HG03280 (cell line): Measurements from ENCODE around the gene ANKRD29.
"Not testable (repeated sequence)": the region's sequence is repeated elsewhere in the genome, so short reads cannot be mapped to it uniquely, and the experiment has no call there.

Source experiments
- ATAC-seq: cut with Tn5 transposase; IDR thresholded peaks from one replicate; pipeline ENCODE4 v1.9.1; 2021; ENCODE audit warnings: mild to moderate bottlenecking, moderate library complexity; ENCODE audit not compliant: unreplicated experiment

ANKRD29 gene

DNA sequence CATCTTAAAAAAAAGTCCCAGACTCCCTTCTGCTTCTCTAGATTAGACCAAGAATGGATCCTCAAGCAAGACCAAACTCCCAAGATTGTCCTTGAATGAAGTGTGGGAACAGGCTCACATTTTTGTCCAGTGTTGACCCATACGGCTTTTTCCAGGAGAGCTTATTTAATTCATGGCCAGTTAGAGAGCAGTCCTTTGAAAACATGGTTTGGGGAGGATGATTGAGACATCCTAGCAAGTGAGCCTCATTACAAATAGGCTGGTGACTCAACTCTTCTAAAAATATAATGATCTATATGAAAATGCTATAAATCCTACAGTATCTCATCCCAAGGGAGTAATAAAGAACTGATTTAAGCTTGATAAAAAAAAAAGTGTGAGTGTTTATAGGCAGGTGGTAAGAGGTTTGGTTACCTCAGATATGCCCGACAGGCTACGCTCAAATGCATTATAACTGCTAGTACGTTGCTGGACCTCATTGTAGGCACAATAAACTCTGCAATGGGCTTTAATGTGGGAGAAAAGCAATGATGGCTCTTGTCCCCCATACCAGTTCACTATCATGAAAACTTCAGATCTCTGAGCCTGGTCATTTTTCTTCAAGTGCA is 17.0 kb downstream of the ANKRD29 start:
- ATAC-seq: no peak

DNA sequence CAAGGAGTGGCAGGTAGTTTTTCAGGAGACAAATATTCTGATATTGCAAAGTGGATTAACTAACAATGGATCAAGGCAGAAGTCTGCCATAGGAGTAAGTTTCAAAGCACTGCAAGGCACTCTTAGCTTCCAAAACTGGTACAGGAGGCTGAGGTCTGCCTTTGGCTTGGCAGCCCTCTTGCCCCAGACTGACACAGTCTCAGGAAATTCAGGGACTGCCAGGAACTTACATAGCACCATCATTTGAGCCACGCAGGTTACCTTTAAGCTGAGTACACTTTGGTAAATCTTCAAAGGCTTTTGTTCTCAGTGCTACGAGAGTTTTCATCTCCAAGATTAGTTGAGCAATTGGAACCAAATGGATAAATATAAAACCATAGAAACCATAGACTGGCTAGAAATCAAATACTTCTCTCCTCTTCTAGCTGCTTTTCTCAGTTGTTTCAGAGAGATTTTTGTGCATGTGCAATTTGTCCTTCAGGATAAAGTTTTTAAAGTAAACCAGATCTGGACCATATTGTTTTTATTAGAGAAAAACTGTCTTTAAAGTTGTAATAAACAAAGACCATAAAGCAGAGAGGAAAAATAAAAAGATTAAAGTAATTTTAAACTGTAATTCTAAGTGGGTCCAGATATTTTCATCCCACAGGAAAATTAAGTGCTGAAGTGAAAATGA is 18.8 kb downstream of the ANKRD29 start:
- ATAC-seq: no peak

DNA sequence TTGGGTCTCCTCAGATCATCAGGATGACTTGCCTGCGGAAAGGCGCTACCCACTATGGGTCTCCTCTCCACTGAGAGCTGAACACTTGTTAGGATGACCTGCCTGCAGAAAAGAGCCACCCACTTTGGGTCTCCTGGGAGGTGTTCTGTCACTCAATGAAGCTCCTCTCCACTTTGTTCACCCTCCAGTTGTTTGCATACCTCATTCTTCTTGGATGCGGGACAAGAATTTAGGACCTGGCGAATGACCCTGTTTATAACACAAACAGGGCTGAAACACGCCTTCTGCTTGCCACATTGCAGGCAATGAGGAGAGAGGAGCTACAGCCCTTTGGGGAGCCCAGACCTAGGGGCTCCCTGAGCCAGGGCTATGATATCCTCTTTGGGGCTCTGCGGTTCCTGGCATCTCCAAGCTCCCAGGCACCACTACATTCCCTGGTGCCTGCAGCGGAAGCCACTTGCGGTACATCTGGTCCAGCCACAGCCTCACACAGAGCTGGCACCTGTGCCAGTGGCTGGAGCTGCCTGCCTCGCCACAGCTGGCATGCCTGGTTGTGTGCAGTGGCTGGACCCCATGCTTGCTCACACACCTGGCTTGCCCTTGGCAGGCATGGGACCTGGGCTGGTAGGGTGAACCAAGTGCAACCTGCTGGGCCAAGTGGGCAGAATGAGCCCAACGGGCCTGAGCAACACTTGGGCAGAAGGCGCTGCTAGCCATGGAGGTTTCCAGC is 20.6 kb downstream of the ANKRD29 start:
- no peak for ATAC-seq

DNA sequence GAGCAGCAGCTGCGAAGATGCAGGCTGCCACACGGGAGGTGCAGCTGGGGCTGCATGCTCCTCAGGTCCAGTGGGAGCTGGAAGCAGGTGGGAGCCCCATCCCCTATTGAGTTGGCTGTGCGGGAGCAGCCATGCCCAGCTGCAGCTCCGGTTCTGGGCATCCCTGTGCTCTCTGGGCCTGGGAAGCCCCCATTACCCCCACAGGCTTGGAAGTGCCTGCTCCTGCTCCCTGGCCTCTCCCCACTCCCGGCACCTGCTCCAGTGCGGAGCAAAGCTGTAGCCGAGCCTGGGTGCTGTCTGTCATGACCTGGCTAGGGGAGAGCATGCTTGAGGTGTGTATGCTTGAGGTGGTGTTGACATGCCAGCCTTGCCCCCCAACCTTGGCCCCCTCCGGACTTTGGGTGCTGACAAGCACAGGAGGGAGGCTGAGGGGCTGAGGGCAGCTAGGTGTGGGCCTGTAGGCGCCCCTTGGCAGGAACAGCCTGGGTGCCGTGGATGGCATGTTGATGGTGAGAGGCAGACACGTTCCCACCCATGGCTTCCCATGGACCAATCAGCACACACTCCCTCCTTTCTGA is 21.5 kb downstream of the ANKRD29 start:
- ATAC-seq: no peak

DNA sequence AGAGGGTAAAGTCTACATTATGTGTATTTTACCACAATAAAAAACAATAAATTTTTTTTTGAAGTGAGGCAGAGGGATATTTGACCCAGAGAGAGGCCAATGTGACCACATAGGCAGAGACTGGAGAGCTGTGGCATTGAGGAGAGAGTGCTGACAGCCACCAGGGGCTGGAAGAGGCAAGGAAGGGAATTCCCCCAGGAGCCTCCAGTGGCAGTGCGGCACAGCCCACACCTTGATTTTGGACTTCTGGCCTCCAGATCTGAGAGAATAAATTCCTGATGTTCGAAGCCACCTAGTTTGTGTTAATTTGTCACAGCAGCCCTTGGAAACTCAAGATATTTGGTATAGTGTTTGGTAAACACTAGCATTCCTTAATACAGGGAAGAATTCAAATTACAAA is 22.7 kb downstream of the ANKRD29 start:
- ATAC-seq: no peak

DNA sequence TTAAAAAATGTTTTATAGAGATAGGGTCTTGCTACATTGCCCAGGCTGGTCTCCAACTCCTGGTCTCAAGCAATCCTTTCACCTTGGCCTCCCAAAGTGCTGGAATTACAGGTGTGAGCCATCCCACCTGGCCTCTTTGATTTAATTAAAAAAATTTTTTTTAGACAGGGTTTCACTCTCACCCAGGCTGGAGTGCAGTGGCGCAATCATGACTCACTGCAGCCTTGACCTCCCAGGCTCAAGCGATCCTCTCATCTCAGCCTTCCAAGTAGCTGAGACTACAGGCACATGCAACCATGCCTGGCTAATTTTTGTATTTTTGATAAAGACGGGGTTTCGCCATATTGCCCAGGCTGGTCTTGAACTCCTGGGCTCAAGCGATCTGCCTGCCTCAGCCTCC is 26.3 kb downstream of the ANKRD29 start:
- not testable (repeated sequence) for ATAC-seq

DNA sequence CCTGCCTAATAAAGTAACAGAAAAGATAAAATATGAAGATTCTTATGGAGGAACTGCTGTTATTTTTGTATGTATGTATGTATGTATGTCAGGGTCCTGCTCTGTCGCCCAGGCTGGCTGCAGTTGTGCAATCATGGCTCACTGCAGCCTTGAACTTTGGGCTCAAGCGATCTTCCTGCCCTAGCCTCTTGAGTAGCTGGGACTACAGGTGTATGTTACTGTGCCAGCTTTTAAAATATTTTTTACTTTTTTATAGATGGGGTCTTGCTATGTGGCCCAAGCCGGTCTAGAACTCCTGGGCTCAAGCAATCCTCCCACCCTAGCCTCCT is 26.7 kb downstream of the ANKRD29 start:
- ATAC-seq: no peak

DNA sequence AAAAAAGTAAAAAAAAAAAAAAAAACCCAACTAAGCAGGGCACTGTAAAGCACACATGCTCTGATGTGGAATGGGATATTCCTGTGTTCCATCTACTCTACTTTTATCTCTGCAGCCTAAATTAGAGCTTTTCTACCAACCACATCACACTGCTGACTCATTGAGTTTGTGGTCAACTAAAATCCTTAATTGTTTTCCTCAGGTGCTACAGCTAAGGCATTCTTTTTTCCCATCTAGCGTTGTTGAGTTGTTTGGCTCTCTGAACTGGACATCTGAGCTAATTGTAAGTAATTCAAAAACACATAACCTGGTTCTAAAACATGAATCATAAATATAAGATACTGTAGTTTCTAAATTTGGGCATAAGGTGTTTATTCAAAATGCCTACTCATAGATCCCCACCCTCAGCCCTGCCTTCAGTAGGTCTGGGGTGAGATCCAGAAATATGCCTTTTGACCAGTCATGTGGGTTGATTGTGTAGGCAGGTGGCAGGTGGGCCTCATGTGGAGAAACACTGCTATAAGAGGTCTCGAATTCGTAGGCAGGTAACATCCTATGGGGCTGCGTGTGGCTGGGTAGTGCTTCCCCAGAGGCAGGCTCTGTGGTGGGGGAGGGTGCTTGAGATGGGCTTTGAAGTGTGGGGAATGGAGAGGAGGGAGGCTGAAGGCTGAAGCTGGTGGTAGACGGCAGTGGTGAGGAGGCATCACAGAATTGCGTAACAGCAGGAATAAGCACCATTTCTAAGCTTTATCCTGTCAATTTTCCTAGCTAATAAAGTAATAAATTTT is 27.2 kb downstream of the ANKRD29 start:
- ATAC-seq: no peak

DNA sequence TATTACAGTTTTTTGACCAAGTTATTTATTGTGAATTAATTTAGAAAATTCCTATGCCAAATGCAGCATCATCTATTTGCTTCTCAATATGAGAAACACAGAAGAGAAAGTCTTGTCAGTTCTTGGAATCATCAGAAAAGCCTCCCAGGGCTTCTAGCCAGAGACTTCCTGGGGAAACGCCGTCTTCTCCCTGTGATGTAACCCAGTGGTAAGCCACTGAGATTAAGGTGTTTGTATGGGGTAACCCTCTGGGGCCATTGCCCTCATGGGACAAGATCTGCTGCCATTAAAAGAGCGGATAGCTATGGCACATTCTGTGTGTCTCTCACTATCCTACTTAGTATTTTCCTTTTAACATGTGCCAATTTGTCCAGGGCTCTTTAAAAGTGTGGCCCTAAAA is 28.0 kb downstream of the ANKRD29 start:
- ATAC-seq: no peak

DNA sequence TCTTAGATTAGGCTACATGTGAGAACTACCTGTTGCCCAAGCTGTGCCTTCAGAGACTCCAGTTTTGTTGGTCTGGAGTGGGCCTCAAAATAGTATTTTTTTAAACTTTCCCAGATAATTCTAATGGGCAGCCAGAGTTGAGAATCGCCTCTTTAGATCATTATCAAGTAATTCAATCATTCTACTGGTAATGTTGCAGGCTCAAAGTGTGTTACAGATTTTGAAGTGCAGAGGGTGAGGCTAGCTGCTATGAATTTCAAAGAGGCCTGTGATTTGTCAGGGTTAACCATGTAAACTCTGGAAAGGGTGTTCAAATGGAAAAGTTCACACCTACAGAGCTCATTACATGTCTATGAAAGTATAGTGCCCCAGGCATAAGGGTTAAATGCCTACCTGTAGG is 30.1 kb downstream of the ANKRD29 start:
- ATAC-seq: no peak

DNA sequence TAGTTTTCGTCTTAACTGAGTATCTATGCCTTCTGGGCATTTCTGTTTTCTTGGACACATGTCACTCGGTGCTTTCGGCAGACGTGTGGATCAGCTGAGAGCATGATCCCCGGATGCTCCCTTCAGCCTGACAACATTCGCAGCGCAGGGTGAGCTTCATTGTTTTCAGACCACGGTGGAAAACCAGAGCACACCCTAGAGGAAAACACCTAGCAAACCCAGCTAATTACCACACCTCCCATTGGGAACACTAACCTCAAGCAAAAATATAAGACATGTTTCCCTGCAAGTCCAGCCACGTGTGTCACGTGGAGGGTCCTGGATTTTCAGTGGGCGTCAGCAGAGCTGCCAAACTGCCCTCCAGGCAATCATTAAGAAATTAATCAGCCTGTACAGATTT is 31.0 kb downstream of the ANKRD29 start:
- ATAC-seq: no peak

DNA sequence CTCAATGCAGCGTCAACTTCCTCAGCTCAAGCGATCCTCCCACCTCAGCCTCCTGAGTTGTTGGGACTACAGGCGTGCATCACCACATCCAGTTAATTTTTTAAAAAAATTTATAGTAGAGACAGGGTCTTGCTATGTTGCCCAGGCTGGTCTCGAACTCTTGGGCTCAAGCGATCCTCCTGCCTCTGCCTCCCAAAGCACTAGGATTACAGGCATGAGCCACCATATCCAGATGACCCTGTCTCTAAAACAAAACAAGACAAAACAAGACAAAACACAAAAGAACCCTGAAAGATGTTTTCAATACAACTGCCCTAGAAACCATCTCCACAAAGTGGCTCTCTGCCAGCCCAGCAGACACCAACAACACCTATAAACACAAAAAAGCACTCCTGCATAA is 31.4 kb downstream of the ANKRD29 start:
- no peak for ATAC-seq

DNA sequence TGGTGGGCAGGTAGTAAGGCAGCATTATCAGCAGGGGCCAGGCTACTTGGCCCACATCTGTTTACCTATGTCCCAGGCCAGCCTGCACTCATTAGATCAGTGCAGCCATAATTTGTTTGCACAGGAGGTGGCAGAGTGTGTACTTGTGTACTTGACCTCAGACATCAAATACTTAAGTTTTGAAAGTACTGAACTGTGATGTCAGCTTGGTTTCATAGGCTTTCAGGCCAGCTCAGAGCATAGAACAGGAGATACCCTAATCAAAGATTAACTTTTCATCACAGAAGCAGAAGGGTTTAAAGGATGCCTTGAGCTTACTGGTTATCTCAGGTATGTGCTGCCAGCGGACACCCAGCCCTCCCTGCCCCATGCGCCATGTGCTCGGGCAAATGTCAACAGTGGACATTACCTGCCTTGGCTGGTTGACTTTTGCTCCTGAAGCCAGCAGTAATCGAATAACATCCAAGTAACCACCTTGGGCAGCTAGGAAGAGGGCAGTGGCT is 33.2 kb downstream of the ANKRD29 start:
- ATAC-seq: peak; percentile 50

DNA sequence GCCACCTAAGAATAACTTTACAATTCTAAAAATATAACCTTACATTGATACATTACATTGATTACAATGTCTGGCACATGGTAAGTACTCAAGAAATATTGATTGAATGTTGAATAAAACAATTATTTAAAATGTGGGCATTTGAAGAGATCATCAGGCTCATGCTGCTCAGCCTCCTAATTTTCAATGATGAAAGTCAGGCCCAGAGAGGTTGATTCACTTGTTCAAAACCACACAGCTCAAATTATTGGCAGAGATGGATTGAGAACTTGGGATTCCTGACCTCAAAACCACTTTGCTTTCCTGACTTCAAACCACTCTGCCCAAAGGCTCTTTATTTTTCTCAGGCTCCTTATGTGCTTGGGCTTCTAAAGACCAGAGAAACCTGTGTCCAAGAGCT is 34.7 kb downstream of the ANKRD29 start:
- no peak for ATAC-seq

DNA sequence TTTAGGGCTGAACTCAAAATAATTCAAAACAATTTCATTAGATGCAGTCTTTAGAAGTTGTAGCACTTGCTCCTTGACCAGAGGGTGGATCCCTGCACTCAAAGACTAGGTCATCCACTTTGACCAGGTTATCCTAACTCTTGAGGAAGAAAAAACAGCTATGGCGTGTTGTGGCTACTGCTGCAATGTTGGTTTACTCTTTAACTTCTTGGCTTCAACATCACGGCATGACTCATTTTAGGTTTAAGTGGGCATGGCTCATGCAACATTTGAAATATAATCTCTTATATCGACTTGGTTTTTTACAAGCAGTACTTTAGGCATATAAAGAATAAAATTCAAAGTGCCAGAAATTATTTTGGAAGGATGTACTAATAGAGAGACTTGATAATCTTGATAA is 35.4 kb downstream of the ANKRD29 start:
- ATAC-seq: no peak

DNA sequence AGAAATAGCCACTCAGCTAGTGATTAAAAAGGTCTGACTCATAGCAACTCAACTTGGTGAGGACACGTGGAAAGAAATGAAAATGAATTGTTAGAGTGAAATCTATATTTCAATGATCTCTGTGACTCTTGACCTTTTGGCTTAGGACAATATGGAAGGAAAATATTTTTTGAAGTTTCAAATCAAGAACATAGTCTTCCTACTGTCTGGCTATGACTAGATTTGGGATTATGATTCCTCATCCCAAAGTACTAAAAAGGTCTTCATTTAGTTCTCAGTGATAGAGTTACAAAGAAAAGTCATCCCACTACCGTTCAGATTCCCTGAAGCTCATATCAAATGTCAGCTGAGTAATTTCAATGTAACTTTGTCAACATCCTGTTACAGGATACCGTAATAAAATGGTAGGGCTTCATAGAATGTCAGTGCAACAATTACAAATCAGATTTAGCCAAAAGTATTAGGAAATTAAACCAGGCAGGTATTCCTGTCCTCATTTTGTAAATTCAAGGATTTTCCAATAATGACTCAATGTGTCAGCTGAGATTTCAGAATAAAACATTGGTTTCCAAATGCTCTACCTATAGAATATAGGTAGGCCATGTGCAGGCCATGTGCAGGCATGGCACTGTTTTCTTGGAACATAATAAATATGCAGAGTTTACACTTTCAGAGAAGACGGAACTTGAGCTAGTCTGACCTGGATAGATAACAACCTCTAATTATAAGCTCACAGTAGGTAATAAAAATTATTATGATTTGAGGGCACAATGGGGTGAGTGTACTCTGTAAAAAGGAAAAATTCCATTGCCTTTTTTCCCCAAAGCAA is 36.0 kb downstream of the ANKRD29 start:
- no peak for ATAC-seq

DNA sequence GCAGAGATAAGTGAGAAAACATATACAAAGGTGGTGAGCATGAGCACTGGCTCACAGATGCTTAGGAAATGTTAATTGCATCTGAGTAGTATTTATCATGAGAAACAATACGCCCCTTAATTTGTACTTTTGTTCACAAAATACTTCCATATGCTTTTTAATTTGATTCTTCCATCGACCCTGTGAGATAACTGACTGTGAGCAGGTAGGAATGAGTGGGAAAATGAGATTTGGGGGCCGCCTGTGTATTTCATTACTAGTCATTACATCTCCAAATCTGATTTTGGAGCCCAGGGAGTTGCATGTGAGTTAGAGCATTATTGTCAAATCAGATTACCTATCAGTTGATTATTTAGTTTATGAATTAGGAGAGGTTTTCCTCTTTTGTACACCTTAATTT is 39.7 kb downstream of the ANKRD29 start:
- no peak for ATAC-seq

DNA sequence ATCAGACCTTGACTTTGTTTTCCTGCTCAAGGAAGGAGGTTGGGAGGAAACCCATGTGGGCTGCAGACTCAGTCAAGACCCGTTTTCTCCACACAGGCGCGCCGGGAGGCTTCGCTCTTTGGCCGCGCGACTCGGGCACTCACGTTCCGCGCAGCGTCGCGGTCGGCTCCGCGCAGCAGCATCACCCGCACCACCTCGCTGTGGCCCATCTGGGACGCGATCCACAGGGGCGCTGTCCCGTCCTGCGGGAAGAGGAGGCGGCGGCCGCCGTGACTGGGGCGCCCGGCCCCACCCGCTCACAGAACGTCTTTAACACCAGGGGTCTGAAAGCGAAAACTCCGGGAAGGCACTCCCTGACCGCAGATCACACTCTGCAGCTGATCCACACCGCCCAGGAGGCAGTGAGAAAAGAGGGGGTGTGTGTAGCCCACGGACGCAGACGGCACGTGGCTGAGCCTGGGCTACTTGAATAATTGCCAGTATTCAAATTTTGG is 43.3 kb downstream of the ANKRD29 start:
- ATAC-seq: no peak

DNA sequence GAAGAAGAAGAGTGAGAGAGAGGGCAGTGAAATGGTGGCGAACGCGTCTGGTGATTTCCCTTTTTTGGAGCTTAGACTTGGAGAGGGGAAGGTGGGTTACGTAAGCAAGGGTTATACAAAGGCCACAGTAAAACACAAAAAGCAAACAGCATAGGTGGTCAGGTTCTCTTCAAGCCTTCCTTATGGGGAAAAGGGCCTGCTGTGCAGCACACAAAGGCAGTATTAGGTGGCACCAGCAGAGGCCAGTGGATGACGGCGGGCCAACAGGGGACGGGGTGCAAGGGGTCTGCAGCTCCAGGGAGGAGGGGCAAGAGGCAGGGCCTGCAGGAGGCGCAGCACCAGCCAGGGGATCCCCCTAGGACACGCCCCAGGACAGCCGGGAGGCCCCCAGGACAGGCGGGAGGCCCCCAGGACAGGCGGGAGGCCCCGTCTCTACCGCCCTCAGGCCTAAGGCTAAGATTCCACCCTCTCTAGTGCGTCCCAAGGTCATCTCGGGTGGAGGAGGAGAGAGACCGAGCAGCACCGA is 43.8 kb downstream of the ANKRD29 start:
- no peak for ATAC-seq
